Small intestine (tissue), 7 donors: ENCODE data around the gene DQX1. TPM values are rescaled to one million over a fixed set of nuclear protein-coding genes. Genes with fewer than 3 reads are reported as not detected.

ENCODE experiments used
- DNase-seq, 2 donors: peaks; one replicate each; pipeline versions ENCODE4 v3.0.0 to v3.0.0-alpha.2; 2013
- FAIRE-seq: peaks from 2 replicates; lab custom pipeline; 2012; peaks lifted over from hg19 to GRCh38; lab: Jason Lieb, UNC
- H3K27ac ChIP-seq, 3 donors: one replicate each; pipeline ENCODE4 v1.5.1; 2013; ENCODE audit warnings: low read length in 2 of 3, mild to moderate bottlenecking in 2 of 3, control low read depth in 1 of 3, inconsistent platforms in 1 of 3, low read depth in 1 of 3, moderate library complexity in 1 of 3
- H3K27me3 ChIP-seq, 3 donors: one replicate each; pipeline ENCODE4 v1.6.1; 2013; ENCODE audit warnings: low read length in 3 of 3, inconsistent platforms in 1 of 3; ENCODE audit not compliant: control insufficient read depth in 3 of 3, insufficient read depth in 3 of 3
- H3K36me3 ChIP-seq, 3 donors: one replicate each; pipeline ENCODE4 v1.6.1; 2013; ENCODE audit warnings: low read length in 3 of 3, inconsistent platforms in 1 of 3, low read depth in 1 of 3, mild to moderate bottlenecking in 1 of 3, moderate library complexity in 1 of 3; ENCODE audit not compliant: control insufficient read depth in 3 of 3, insufficient read depth in 2 of 3
- H3K4me1 ChIP-seq, 3 donors: one replicate each; pipeline ENCODE4 v1.6.1; 2013; ENCODE audit warnings: low read length in 2 of 3, inconsistent platforms in 1 of 3, low read depth in 1 of 3, mild to moderate bottlenecking in 1 of 3, moderate library complexity in 1 of 3; ENCODE audit not compliant: control insufficient read depth in 3 of 3, insufficient read depth in 2 of 3
- H3K4me3 ChIP-seq, 3 donors: one replicate each; pipeline ENCODE4 v1.5.1; 2013; ENCODE audit warnings: low read length in 3 of 3, control low read depth in 1 of 3, inconsistent platforms in 1 of 3, low read depth in 1 of 3, mild to moderate bottlenecking in 1 of 3, moderate library complexity in 1 of 3
- H3K9me3 ChIP-seq, 2 donors: one replicate each; pipeline ENCODE4 v1.6.1; 2013; ENCODE audit warnings: low read depth in 1 of 2, low read length in 1 of 2; ENCODE audit not compliant: control insufficient read depth in 2 of 2, insufficient read depth in 1 of 2
- WGBS, 3 donors: extraction: QIAGEN DNeasy Blood & Tissue Kit; methylation state at CpG; one replicate each; pipeline ENCODE4 v1.1.7; 2013; 5-methylcytosine and 5-hydroxymethylcytosine counted together
- polyA plus RNA-seq, 4 donors: library from polyadenylated mRNA; stranded (reverse) in 3 of 4; unstranded in 1 of 4; fragments of 200-250 nt in 3 of 4; fragments of 120-200 nt in 1 of 4; gene quantifications; one replicate each; pipeline versions ENCODE4 v1.2.1 to v1.2.3, GENCODE V29; 2013
- donor health status: healthy with polysubstance abuse.
- donor health status: control.
- donor health status: control.
- donor health status: Bipolar disorder and iron deficiency.
- donor health status: healthy.

DQX1 gene
- polyA plus RNA-seq, 4 donors = 15.8 to 106 (median 39.6) TPM

DNA sequence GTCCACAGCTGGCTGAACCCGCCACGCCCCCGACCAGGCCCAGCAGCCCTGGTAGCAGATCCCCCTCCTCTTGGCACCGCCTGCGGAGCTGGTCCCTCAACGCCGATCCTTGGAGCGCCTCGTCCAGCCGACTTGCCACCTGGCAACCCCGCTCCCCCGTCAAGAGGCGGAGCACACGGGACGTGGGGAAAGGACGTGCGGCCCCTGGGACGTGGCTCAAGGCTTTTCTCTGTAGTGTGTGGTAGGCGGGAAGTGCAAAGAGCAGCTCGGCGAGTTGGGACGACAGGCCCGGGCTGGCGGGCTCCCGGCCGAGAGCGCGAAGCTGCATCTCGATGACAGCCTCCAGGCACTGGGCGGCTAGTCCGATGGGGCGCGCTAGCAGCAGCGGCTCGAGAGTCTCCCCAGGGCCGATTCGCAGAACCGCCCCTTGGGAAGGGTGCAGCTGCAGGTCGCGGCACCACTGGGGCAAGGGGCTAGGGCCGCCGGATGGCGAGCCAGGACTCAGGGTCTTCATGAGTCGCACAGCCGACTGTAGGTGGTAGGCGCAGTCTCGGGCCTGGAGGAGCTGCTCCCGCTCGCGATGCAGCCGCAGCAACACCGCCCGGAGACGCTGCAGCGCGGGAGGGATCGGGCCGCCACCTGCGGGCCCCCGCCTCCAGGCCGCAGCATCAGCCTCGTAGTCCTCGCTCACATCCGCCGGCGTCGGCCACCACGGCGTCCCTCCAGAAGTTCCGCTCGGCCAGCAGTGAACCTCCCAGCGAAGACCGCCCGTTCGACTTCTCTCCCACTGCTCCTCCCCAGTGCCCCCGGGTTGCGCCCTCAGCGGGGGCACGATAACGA is 43.9 kb downstream of the DQX1 start:
- WGBS, 3 donors = 1 to 2% (median 1%) methylated on average over 67 to 80 of the region's 80 CpGs
- DNase-seq (peak; percentile 45 to 66), FAIRE-seq (no peak)
- Histone ChIP-seq H3K27me3 (no peaks in the 10 kb centered on the region), H3K27ac (peak overlapping the region; percentile 86 to 96 (median 87)), H3K4me3 (peak overlapping the region; percentile 81 to 90 (median 85)), H3K36me3 (peaks cover 0 to 58% (median 4%) of the 10 kb centered on the region in 3 donors), H3K9me3 (no peaks in the 10 kb centered on the region), H3K4me1 (peaks cover 0 to 24% (median 2%) of the 10 kb centered on the region in 3 donors)

DNA sequence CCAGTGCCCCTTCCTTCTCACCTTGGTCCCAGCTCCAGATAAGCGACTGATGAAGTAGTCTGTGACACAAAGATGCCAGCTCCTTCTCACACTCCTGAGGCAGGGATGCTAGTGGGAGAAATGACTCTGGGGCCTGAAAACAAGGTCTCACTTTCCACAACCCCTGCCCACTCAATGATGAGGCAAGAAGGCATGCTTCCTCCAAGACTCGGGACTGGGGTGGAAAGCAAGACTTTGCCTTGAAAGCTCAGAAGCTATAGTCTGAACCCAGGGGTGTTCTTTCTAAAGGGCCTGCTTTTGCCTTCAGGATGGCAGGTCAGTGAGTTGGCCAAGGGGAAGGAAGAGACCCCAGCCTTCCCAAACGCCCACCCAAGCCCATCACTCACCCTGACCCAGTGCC is 44.6 kb downstream of the DQX1 start:
- peaks cover 0 to 53% (median 4%) of the 10 kb centered on the region in 3 donors for H3K36me3 ChIP-seq
- DNase-seq (no peak), FAIRE-seq (no peak)
- peak overlapping the region in 2 of 3 donors; percentile 81 to 85 for H3K4me3 ChIP-seq
- H3K27me3 ChIP-seq = no peaks in the 10 kb centered on the region
- WGBS, 3 donors = 23 to 38% (median 27%) methylated on average over 3 of the region's 3 CpGs
- peaks cover 0 to 29% (median 2%) of the 10 kb centered on the region in 3 donors for H3K4me1 ChIP-seq
- H3K9me3 ChIP-seq = no peaks in the 10 kb centered on the region
- H3K27ac ChIP-seq = peak overlapping the region in 1 of 3 donors; percentile 86

- no peak for DNase-seq
- 88 to 92% (median 90%) methylated on average over 5 of the region's 5 CpGs for WGBS, 3 donors
- FAIRE-seq = no peak
Measured at GRCh38 chr2:74474899-74475298, 51.1 kb downstream of the DQX1 start.

GRCh38 chr2:74474481-74474880 is 51.5 kb downstream of the DQX1 start:
- H3K27me3 ChIP-seq = no peaks in the 10 kb centered on the region
- no peak overlapping the region for H3K4me3 ChIP-seq
- H3K4me1 ChIP-seq = peaks cover 0 to 20% (median 1%) of the 10 kb centered on the region in 3 donors
- DNase-seq = no peak
- 87 to 93% (median 92%) methylated on average over 6 of the region's 6 CpGs for WGBS, 3 donors
- peaks cover 2 to 43% (median 4%) of the 10 kb centered on the region in 3 donors for H3K36me3 ChIP-seq
- no peak for FAIRE-seq
- no peak overlapping the region for H3K27ac ChIP-seq
- H3K9me3 ChIP-seq = no peaks in the 10 kb centered on the region

More at GRCh38 chr2:74474899-74475298, 51.1 kb downstream of the DQX1 start:
- Histone ChIP-seq H3K36me3 (peaks cover 2 to 45% (median 4%) of the 10 kb centered on the region in 3 donors), H3K27ac (no peak overlapping the region), H3K9me3 (no peaks in the 10 kb centered on the region), H3K4me1 (peaks cover 0 to 20% (median 1%) of the 10 kb centered on the region in 3 donors), H3K4me3 (no peak overlapping the region), H3K27me3 (no peaks in the 10 kb centered on the region)

- Histone ChIP-seq H3K27ac (peak overlapping the region; percentile 76 to 96 (median 91)), H3K27me3 (no peaks in the 10 kb centered on the region)
- no peak for FAIRE-seq
Measured at GRCh38 chr2:74472945-74473258, 53.1 kb downstream of the DQX1 start.

GRCh38 chr2:74472086-74472944 is 53.7 kb downstream of the DQX1 start, which contains the start of gene MRPL53:
TSS of gene MRPL53 (minus strand) at chr2:74472680. CDS start at chr2:74472660, 20 bp downstream.
- FAIRE-seq (no peak), DNase-seq (peak; percentile 93 to 97)
- Histone ChIP-seq H3K4me1 (peaks cover 0 to 17% (median 1%) of the 10 kb centered on the region in 3 donors), H3K27ac (peak within 1 kb of the TSS; percentile 76 to 96 (median 91)), H3K9me3 (no peaks in the 10 kb centered on the region), H3K4me3 (peak within 1 kb of the TSS; percentile 52 to 73 (median 56)), H3K36me3 (peaks cover 1 to 30% (median 2%) of the 10 kb centered on the region in 3 donors), H3K27me3 (no peaks in the 10 kb centered on the region)
- WGBS, 3 donors = 0 to 1% (median 0%) methylated on average over 65 to 66 of the region's 66 CpGs

More at GRCh38 chr2:74472945-74473258, 53.1 kb downstream of the DQX1 start:
- DNase-seq = no peak
- no peaks in the 10 kb centered on the region for H3K9me3 ChIP-seq
- WGBS, 3 donors = 5 to 9% (median 7%) methylated on average over 7 of the region's 7 CpGs
- peaks cover 0 to 20% (median 1%) of the 10 kb centered on the region in 3 donors for H3K4me1 ChIP-seq
- peak overlapping the region; percentile 20 to 56 (median 52) for H3K4me3 ChIP-seq
- peaks cover 2 to 35% (median 2%) of the 10 kb centered on the region in 3 donors for H3K36me3 ChIP-seq

DNA sequence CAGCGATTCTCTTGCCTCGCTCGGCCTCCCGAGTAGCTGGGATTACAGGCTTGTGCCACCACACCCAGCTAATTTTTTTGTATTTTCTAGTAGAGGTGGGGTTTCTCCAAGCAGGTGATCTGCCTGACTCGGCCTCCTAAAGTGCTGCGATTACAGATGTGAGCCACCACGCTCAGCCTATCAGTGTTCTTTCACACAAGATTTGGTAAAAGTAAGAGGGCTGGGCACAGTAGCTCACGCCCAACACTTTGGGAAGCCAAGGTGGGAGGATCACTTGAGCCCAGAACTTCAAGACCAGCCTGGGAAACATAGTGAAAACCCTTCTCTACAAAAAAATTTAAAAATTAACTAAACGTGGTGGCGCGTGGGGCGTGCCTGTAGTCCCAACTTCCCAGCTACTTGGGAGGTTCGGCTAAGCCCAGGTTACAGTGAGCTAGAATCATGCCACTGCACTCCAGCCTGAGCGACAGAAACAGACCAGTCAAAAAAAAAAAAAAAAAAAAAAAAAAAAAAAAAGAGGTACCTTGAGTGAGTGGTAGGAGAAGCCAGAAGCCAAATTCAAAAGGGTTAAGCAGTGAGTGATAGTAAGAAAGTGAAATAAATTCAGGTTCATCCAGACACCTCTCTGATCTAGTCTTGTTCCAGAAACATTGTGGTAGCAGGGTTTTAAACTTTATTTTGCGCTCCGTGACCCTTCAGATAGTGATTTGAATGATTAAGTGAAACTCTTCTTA is 54.5 kb downstream of the DQX1 start:
- Histone ChIP-seq H3K27ac (peak overlapping the region; percentile 76 to 96 (median 91)), H3K4me3 (peak overlapping the region; percentile 52 to 73 (median 56)), H3K4me1 (peaks cover 0 to 12% (median 1%) of the 10 kb centered on the region in 3 donors), H3K27me3 (no peaks in the 10 kb centered on the region), H3K36me3 (peaks cover 0 to 27% (median 2%) of the 10 kb centered on the region in 3 donors), H3K9me3 (no peaks in the 10 kb centered on the region)
- FAIRE-seq = no peak
- no peak for DNase-seq
- 21 to 55% (median 37%) methylated on average over 16 of the region's 16 CpGs for WGBS, 3 donors
